ENCODE results near the gene UVRAG. TPM values are rescaled to one million over a fixed set of nuclear protein-coding genes. Genes with fewer than 3 reads are reported as not detected.

Gene UVRAG
- total RNA-seq, 4 donors from 2014 or later = 16.6 to 22.1 (median 19.3) TPM

- Histone ChIP-seq H3K4me1 (peaks cover 0 to 5% of the 10 kb centered on the region in 2 donors), H3K36me3 (no peaks in the 10 kb centered on the region), H3K27me3 (no peaks in the 10 kb centered on the region), H3K9me3 (no peaks in the 10 kb centered on the region), H3K27ac (no peak overlapping the region), H3K4me3 (no peak overlapping the region)
- in situ Hi-C loops (cut with MboI; ENCODE audit: low sequenced_read_pairs in 4 of 4) (no loop called here), intact Hi-C loops (cut with DNase I; ENCODE audit: low total_unique reads) (no loop called here)
- TF ChIP-seq, protein P1, sequence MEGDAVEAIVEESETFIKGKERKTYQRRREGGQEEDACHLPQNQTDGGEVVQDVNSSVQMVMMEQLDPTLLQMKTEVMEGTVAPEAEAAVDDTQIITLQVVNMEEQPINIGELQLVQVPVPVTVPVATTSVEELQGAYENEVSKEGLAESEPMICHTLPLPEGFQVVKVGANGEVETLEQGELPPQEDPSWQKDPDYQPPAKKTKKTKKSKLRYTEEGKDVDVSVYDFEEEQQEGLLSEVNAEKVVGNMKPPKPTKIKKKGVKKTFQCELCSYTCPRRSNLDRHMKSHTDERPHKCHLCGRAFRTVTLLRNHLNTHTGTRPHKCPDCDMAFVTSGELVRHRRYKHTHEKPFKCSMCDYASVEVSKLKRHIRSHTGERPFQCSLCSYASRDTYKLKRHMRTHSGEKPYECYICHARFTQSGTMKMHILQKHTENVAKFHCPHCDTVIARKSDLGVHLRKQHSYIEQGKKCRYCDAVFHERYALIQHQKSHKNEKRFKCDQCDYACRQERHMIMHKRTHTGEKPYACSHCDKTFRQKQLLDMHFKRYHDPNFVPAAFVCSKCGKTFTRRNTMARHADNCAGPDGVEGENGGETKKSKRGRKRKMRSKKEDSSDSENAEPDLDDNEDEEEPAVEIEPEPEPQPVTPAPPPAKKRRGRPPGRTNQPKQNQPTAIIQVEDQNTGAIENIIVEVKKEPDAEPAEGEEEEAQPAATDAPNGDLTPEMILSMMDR (IDR thresholded peaks at IDR 0.05 in 4 of 5, conservative IDR thresholded peaks at IDR 0.05 in 1 of 5) = no peak
- TF ChIP-seq POLR2A (IDR thresholded peaks at IDR 0.05) = no peak
- ATAC-seq = no peak
- no peak for DNase-seq
These were observed 247.7 kb downstream of the UVRAG start for GRCh38 chr11:76062733-76063132.

- in situ Hi-C loops (cut with MboI; ENCODE audit: low sequenced_read_pairs in 4 of 4) = no loop called here
- Histone ChIP-seq H3K4me3 (no peak overlapping the region), H3K9me3 (no peaks in the 10 kb centered on the region), H3K27me3 (no peaks in the 10 kb centered on the region), H3K27ac (no peak overlapping the region), H3K4me1 (peaks cover 0 to 5% of the 10 kb centered on the region in 2 donors), H3K36me3 (no peaks in the 10 kb centered on the region)
- DNase-seq = no peak
- intact Hi-C loops (cut with DNase I; ENCODE audit: low total_unique reads) = no loop called here
- no peak for ATAC-seq
- no peak for TF ChIP-seq POLR2A (IDR thresholded peaks at IDR 0.05)
- TF ChIP-seq, protein P1 (IDR thresholded peaks at IDR 0.05 in 4 of 5, conservative IDR thresholded peaks at IDR 0.05 in 1 of 5) = no peak
These were observed 249.2 kb downstream of the UVRAG start for GRCh38 chr11:76064192-76064591.

GRCh38 chr11:76067099-76067498, 252.1 kb downstream of the UVRAG start:
- ATAC-seq = no peak
- H3K27me3 ChIP-seq = no peaks in the 10 kb centered on the region
- in situ Hi-C loops (cut with MboI; ENCODE audit: low sequenced_read_pairs in 4 of 4) = no loop called here

GRCh38 chr11:76069001-76069400, 254.0 kb downstream of the UVRAG start:
- ATAC-seq (no peak), DNase-seq (no peak)
- H3K4me3 ChIP-seq = no peak overlapping the region
- H3K9me3 ChIP-seq = no peaks in the 10 kb centered on the region
- H3K27me3 ChIP-seq = no peaks in the 10 kb centered on the region
- H3K4me1 ChIP-seq = peaks cover 6 to 16% of the 10 kb centered on the region in 2 donors
- H3K36me3 ChIP-seq = no peaks in the 10 kb centered on the region
- TF ChIP-seq POLR2A (IDR thresholded peaks at IDR 0.05) = no peak
- TF ChIP-seq, protein P1 (IDR thresholded peaks at IDR 0.05 in 4 of 5, conservative IDR thresholded peaks at IDR 0.05 in 1 of 5) = no peak
- H3K27ac ChIP-seq = no peak overlapping the region
- intact Hi-C loops (cut with DNase I; ENCODE audit: low total_unique reads) = no loop called here
- in situ Hi-C loops (cut with MboI; ENCODE audit: low sequenced_read_pairs in 4 of 4) = no loop called here

More at GRCh38 chr11:76067099-76067498, 252.1 kb downstream of the UVRAG start:
- peaks cover 0 to 6% of the 10 kb centered on the region in 2 donors for H3K4me1 ChIP-seq
- no peaks in the 10 kb centered on the region for H3K9me3 ChIP-seq
- H3K36me3 ChIP-seq = no peaks in the 10 kb centered on the region
- DNase-seq = no peak
- TF ChIP-seq POLR2A (IDR thresholded peaks at IDR 0.05) = no peak
- TF ChIP-seq, protein P1 (IDR thresholded peaks at IDR 0.05 in 4 of 5, conservative IDR thresholded peaks at IDR 0.05 in 1 of 5) = no peak
- H3K4me3 ChIP-seq = no peak overlapping the region
- H3K27ac ChIP-seq = no peak overlapping the region
- intact Hi-C loops (cut with DNase I; ENCODE audit: low total_unique reads) = no loop called here

GRCh38 chr11:76071090-76071489, 256.1 kb downstream of the UVRAG start:
- ATAC-seq = no peak
- H3K36me3 ChIP-seq = no peaks in the 10 kb centered on the region
- H3K4me1 ChIP-seq = peaks cover 13 to 26% of the 10 kb centered on the region in 2 donors
- H3K27me3 ChIP-seq = no peaks in the 10 kb centered on the region
- H3K9me3 ChIP-seq = no peaks in the 10 kb centered on the region
- H3K4me3 ChIP-seq = no peak overlapping the region
- no peak for TF ChIP-seq POLR2A (IDR thresholded peaks at IDR 0.05)
- TF ChIP-seq, protein P1 (IDR thresholded peaks at IDR 0.05 in 4 of 5, conservative IDR thresholded peaks at IDR 0.05 in 1 of 5) = no peak
- DNase-seq = no peak
- no peak overlapping the region for H3K27ac ChIP-seq
- in situ Hi-C loops (cut with MboI; ENCODE audit: low sequenced_read_pairs in 4 of 4) (no loop called here), intact Hi-C loops (cut with DNase I; ENCODE audit: low total_unique reads) (no loop called here)

Measured in gastrocnemius medialis (tissue), 4 donors.